Hematopoietic multipotent progenitor cell treated with erythropoietin and hydrocortisone succinate and interleukin-3 and kit ligand, for 15 days (in vitro differentiated cells): Measurements from ENCODE around the gene MYD88.

ENCODE experiments used
- DNase-seq: peaks from one replicate; pipeline ENCODE4 v3.0.0-alpha.2; 2015; ENCODE audit warnings: low spot score

Gene MYD88

DNA sequence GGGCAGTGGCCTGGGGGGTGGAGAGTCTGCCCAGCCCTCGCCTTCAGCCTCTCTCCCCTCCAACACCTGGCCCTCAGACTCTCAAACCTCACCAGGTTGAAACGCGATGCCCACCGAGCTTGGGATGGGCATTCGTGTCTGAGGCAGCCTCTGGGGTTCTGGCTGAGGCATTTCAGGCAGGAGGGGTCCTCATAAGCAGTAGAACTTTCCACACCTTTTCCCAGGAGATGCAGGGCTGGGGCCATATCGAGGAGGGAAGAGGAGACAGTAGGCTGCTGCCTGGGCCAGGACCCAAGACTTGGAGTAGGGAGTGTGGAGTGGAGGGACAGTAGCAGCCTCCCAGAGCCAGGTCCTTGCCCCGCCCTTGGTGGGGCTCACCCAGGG is 26.1 kb upstream of the MYD88 start:
- DNase-seq: no peak

DNA sequence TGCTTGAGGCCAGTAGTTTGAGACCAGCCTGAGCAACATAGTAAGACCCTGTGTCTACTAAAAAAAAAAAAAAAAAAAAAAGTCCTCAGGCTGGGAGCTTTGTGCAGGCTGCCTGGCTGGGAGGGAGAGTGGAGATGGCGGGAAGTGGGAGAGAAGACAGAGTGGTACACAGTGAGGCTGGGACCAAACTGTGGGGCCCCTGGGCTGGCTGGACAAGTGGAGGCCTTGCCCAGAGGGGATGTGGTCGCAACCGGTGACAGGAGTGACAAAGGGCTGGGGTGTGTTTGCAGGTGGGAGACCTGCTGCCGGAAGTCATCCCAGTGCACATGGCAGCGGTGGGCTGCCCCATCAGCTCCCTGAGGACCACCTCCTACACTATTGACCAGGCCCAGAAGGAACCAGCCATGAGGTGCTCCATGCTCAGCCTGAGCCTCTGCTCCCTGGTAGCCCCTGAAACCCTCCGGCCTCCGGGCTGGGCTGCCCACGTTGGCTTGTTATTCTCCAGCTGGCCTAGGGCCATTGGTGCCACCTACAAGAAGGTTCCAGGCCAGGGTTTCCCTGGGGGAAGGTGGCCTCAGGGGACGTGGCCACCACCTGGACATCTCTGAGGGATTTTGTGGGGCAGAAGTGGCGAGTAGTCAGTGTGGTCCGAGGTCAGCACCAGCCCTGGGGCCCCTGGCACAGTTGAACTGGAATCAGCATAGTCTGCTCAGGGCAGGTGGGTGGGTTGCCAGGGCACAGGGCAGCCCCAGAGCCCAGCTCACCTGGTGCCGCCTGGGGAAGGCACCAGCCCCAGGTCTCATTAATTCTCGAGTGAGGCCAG is 24.2 kb upstream of the MYD88 start:
- DNase-seq: no peak

DNA sequence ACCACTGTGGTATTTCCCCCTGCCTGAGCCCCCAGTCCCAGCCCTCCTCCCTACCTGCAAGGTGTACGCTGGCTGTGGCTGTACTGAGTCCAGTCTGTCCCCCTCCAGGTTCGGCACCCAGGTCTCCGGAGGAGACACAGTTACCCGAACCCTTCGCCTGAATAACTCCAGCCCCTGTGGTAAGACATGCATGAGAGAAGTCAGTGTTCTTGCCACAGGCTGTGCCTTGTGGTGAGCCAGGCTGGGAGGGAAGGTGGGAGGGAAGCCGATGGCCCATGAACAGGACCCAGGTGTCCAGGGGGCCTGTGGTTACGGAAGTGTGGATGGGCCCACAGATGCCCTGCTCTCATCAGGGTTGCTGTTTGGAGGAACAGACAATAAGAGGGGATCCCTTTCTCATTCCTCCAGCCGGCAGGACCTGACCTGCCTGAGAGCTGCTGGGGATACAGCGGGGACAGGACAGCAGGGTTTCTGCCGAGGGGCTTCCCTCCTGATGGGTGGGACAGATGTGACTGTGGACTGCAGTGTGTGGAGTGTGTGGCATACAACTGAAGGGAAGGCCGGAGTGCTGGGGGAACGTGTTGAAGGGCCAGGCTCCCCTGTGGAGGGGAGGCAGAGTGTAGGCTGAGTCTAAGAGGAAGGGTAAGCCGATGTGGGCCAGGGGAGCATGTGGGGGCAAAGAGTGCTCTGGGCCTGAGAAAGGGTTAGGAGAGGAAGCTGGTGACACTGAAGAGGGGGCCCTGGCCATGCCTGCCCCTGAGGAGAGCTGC is 23.4 kb upstream of the MYD88 start:
- DNase-seq: no peak

DNA sequence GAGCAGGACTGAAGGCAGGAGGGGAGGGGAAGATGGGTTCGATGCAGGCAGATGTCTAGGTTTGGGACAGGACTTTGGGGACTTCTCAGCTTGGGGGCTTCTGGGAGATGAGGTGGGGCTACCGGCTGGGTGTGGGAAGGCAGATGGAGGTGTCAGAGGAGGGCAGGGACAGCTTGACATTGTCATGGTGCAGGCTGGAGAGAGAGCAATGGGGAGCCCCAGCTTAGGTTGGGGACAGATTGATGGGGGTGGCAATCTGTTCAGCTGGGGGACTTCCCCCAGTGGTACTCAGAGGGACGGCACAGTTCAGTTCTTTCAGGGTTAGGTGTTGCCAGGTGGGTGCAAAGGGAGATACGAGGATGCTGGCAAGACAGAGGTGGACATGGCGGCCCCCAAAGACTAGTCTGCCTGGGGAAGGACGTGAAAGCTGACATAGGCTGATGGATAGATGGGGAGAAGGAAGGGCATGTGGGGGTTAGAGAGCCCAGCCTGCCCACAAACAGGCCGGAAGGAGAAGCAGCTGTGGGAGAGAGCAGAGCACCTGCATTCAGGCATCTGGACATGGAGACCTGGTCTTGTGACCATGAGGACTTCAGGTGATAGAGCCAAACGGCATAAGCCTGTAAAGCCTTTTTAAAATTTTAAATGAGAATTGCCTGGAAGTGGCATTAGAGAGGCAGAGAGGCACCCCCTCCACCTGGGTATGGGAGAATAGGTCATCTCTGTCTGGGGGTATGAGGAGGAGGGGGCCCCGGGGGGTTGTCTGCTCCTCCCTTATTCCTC is 22.6 kb upstream of the MYD88 start:
- DNase-seq: no peak

DNA sequence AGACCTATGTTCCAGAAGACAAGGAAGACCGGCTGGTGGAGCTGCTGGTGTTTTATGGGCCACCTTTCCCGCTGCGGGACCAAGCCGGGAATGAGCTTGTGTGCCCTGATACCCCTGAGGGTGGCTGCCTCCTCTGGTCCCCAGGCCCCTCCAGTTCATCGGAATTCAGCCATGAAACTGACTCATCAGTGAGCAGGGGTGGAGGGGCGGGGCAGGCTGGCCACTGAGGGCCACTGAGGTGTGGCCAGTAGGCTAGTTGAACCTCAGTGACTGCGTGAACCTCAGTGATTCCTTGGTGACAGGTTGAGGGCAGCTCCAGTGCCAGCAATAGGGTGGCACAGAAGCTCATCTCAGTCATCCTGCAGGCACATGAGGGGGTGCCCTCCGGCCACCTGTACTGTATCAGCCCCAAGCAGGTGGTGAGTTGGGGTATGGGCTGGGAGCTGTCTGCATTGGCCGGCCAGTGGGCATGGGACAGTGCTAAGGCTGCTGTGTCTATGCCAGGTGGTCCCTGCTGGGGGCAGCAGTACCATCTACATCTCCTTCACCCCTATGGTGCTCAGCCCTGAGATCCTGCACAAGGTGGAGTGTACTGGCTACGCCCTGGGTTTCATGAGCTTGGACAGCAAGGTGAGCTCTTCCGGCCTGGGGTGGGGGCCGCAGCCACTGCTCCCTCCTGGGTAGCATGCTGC is 21.8 kb upstream of the MYD88 start:
- DNase-seq: no peak

DNA sequence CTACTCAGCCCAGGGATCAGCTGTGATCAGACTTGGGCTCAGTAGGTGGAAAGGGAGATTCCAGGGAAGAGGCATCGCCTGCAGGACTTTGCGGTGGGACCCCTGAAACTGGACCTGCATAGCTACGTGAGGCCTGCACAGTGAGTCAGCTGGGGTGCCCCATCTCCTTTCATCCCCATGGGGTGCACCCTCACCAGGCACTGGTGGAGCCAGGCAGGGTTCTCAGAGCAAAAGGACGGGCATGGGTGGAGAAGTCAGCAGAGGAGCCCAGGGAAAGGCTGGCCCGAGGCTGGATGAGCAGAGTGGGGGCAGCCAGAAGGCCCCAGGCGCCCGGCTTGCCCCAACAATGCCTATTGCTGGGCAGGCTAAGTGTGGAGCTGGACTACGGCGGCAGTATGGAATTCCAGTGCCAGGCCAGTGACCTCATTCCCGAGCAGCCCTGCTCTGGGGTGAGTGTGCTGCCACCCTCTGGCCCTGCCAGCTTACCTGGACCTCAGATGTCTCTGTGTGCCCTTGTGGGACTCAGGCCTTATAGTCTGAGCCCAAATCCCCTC is 21.2 kb upstream of the MYD88 start:
- DNase-seq: no peak

DNA sequence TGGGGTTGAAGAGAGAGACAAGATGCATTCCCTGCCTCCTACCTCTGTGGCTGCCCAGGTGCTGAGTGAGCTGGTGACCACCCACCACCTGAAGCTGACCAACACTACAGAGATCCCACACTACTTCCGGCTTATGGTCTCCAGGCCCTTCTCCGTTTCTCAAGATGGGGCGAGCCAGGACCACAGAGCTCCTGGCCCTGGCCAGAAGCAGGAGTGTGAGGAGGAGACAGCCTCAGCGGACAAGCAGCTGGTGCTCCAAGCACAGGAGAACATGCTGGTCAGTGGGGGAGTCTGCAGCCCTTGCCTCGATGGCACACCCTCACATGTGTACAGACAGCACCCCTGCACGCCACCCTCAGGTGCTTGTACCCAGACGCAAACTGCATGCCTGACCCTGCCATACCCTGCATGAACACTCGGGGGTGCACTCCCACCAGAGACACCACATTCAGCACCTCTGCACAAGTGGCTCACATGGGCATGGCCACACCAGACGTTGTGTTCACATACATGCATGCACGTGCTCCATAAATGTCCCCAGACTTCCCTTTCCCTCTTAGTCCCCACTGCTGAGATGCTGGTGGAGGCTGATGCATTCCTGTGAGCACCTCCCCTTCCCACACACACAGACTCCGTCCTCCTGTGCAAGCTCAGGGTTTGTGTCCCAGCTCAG is 20.6 kb upstream of the MYD88 start:
- DNase-seq: peak; percentile 66

DNA sequence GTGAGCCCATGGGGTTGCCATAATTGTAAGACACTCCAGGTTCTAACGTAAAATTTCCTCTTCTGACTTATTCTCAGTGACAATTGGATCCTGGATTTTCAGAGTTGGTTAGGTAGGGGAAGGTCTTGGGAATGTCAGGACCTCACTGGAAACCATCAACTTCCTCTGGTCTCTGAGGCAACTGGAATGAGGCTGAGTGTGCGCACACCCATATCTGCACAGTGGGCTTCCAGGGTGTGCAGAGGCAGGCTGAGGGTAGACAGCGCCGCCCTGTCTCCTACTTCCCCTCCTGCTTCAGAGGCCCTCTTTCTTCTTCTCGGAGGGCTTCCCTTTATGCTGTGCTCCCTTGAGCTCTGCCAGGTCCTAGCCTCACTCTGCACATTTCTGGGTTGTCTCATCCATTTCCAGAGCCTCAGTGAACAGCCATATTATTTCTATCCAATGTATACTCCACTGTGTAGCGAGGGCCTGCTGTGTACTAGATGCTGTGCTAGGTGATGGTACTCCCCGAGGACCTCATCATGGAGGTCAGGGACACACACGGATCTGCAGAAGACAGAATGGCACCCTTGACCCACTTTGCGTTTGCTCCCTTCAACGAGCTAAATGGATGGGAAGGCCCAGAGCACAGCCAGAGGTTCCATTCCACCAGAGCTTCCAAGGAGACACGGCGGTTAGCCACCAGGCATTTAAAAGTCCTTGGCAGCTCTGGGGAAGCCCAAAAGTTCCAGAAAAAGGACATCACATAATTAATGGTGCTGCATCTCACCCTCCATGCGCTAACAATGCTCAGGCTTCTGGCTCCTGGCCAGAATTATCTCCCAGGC is 19.8 kb upstream of the MYD88 start:
- no peak for DNase-seq

DNA sequence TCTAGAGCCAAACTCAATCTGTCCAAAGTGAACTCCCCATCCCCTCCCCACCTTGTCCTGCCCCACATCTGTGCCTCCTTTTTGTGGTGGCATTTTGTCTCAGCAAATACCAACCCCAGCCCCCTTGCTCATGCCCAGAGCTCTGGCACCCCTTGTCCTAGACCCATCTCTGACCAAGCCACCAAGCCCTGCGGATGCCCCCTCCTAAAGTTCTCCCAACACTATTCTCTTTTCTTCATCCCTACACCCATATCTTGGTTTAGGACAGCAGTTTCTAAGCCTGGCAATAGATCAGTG is 19.3 kb upstream of the MYD88 start:
- DNase-seq: no peak

DNA sequence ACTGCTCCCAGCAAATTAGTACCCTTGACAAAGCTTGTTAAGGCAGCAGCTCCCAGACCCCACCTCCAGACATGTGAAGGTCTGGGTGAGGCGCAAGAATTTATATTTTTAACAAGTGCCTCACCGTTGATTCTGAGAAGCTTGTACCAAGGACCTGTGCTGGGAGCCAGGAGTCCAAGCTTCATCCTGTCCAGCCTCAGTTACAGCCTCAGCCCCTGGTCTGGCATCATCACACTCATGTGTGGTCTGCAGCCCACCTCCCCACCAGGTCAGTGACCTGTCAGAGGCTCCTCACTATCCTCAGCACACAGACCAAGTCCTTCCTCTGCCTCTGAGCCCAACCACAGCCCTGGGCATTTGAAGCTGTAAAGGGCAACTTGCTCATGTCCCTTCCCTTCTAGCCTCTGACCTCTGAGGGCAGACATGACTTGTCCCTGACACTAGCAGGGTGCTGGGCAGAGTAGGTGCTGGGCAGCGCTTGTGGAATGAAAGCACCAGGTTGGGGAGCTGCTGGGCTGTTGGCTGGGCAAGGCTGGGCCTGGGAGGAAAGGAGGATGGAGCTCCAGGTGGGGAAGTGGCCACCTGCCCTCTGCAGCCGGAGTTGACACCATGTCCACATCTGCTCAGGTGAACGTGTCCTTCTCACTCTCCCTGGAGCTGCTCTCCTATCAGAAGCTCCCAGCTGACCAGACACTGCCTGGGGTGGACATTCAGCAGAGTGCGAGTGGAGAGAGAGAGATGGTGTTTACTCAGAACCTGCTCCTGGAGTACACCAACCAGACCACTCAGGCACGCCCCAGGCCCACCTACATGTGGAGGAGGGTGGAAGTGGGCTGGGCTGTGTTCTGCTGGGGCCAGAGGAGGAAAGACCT is 18.4 kb upstream of the MYD88 start:
- no peak for DNase-seq

DNA sequence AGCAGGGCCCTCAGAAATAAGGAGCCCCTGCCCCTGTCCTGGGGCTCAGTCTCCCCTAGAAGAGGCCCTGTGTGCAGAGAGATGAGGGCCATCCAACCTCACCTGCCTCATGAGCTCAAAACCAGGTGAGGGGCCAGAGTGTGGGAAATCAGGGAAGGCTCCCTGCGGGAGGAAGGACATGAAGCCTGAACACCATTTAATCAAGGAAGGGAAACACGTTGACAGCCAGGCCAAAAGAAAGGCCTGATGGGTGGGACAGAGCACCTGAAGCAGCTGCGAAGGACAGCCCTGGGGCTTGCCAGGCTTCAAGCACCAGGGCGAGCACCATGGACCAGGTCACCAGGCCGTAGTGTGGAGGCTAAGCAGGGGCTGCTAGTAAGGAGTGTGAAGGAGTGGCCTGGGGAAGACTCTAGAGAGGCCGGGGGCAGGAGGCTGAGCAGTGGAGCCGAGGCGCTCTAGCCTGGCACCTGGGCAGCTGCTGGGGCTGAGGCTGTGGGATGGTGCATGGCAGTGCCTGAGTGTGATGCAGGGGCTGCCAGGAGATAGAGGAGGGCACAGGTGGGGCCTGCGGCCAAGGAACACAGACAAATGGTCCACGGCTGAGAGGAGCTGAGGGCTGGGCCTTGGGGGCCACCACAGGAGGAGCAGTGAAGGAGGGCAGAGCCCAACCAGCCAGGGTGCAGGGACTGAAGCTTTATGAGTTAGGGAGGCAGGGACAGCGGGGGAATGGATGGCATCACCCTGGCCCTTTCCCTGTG is 17.6 kb upstream of the MYD88 start:
- DNase-seq: no peak

DNA sequence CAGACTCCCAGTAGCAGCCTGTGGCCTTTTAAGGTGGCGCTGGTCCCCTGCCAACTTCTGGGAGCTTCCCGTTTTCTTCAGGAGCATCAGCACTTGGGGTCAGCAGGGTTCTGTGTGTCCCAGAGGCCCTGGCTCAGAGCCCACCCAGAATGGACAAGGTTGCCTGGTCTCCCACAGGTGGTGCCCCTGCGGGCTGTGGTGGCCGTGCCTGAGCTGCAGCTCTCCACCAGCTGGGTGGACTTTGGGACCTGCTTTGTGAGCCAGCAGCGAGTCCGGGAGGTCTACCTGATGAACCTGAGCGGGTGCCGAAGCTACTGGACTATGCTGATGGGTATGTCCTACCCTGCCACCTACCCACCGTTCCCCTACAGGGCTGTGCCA is 17.0 kb upstream of the MYD88 start:
- no peak for DNase-seq

DNA sequence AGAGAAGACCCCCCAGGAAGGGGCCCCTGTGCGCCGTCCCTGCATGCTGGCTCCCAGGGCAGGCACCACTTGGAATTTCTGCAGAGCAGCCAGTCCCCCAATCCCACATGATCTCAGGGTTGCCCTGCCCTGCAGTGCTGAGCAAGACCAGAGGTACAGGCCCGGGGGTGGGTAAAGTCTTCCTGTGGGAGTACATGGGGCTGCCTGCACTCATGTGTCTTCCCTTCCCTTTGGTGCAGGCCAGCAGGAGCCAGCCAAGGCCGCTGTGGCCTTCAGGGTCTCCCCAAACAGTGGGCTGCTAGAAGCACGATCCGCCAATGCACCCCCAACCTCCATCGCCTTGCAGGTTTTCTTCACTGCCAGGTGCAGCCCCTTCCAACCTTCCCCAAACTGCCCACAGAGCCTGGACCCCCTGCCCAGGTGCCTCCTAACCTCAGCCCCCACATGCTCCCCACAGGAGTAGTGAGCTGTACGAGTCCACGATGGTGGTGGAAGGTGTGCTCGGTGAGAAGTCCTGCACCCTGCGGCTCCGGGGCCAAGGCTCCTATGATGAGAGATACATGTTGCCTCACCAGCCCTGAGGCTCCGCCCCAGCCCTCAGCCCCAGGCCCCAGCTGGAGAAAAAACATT is 16.5 kb upstream of the MYD88 start:
- no peak for DNase-seq

DNA sequence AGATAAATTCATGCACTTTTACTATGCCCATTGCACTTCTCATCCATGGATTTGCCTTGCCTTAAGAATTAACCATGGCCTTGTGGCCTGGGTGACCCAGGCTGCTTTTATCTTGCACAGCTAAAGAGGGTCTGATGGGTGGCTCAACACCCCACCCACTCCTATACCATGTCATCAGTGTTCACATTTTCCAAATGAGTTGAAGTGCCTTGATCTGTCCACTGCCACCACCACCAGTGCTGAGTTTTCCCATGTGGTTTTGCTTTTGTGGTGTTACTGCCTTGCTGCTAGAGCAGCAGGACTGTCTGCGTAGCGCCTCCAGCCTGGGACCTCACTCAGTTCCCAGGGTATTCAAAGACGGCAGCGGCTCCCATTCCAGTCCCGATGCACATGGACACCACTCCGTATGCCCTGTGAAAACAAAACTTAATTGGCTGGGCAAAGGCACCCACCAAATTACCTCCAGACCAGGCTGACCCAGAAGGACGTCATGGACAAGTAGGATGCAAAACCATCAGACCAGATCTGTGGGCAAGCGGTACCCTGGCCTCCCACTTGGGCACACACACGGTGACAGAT is 15.7 kb upstream of the MYD88 start:
- no peak for DNase-seq

DNA sequence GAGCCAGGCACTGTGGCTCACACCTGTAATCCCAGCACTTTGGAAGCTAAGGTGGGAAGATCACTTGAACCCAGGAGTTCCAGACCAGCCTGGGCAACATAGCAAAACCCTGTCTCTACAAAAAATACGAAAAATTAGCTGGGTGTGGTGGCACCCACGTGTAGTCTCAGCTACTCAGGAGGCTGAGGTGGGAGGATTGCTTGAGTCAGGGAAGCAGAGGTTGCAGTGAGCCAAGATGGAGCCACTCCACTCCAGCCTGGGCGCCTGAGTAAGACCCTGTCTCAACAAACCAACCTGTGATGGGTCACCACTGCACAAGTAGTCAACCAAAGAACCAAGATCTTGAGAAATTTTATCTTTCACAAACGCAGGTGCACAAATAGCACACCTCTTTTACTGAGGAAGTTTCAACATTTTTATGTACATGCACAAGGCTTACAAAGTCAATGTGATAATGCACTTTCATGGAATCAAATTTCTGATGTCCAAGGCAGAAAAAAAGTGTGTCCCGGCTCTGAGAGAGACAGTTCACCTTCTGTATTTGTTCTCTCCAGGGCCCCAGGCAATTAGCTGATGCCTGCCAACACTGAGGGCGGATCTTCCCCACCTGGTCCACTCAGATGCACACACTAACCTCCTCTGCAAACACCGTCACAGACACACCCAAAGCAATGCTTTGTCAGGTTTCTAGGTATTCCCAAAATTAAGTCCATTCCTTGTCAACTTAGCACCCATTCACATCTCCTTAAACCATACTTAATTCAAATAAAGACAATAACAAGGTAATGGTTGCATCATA is 13.9 kb upstream of the MYD88 start:
- no peak for DNase-seq

DNA sequence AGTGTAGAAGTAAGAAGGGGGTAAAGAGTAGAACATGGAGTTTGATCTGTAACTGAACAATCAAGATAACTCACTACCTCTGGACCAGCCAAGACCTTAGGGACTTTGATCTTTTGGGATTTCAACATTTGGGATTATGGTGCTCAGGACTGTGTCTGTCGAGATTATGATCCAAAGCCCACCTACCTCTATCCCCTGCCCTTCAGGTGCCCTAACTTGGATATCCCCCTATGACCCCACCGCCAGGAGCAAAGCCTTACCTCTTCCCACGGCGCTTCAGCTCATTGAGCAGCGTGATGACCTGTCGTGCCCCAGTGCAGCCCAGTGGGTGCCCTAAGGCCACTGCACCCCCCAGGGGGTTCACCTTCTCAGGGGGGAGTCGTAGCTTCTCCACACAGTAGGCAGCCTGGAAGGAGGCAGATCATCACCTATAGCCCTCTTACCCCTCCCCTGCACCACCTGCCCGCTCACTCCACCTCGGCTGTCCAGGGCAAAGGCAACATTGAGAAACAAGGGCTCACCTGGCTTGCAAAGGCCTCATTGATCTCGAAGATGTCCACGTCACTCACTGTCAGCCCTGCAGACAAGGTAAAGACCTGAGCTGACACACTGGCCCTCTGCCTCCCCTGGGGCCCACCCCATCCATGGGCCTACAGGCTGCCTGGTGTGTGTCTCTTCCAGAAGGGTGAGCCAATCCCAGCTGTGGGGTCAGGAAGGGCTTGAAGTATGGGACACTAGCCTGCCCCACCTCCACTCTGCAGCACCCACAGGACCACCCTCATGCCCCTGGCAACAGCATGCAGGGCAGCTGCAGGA is 12.9 kb upstream of the MYD88 start:
- DNase-seq: no peak
